GM19397 (cell line): ENCODE results near the gene MYO5B.
"Not testable (repeated sequence)": the region's sequence is repeated elsewhere in the genome, so short reads cannot be mapped to it uniquely, and the experiment has no call there.

Source experiments
- ATAC-seq: cut with Tn5 transposase; IDR thresholded peaks from one replicate; pipeline ENCODE4 v1.9.1; 2021; ENCODE audit warnings: mild to moderate bottlenecking, moderate library complexity; ENCODE audit not compliant: unreplicated experiment

MYO5B gene

DNA sequence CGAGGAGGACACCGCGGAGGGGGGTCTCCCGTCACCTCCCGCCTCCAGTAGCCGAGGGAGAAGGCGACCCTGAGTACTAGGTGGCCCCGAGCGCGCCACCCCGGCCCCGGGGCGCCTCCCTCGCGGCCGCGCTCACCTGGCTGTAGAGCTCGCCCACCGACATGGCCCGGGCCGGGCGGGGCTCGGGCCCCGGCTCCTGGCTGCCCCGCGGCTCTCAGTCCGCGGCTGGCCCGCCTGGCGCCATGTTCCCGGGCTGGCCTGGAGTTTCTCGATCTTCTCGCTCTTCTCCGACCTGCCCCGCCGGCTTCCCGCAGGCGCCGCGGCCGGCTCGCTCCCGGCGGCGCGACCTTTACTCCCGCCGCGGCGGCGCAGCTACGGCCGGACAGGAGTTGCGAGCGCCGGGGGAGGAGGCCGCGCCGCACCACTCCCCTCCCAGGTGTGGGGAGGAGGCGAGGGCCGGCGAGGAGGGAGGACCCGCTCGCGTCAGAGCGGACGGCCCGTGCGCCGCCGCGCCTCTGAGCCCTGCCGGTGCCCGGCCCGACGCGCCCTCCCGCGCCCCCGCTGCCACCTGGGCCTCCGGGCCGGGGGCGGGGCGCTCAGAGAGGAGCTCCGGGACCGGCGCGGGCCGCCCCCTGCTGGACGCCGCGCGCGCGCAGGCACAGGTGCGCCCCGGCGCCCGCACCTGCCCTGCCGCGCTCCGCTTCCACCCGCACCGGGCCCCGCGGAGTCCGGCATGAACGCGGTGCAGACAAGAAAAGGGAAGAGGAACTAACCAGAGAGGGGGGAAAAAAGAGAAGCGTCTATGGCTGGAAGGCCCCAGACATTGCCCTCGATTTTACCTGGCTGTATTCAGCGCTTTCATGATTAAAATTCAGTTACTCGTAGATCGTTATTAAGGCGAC lies at the start of gene MYO5B:
Gene MYO5B (minus strand): TSS at position 517 of the 902 bp plus-strand sequence. CDS start 354 bp downstream, at position 163.
- ATAC-seq, result peak; percentile 81

- not testable (repeated sequence) for ATAC-seq
Measured at GRCh38 chr18:50241768-50242167, 46.8 kb upstream of the MYO5B start.

DNA sequence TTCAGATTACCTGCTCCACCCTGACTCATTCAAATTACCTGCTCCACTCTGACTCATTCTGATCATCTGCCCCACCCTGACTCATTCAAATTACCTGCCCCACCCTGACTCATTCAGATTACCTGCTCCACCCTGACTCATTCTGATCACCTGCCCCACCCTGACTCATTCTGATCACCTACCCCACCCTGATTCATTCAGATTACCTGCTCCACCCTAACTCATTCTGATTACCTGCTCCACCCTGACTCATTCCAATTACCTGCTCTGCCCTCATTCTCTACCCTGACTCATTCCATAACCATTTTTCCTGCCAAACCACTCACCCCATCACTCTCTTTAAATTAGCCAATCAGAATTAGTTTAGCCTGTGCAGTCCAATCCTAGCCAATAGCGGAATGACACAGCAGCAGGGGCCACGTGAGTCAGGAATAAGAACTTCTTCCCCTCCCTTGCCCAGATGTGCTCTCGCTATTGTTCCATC lies 45.2 kb upstream of the MYO5B start:
- ATAC-seq, result no peak

DNA sequence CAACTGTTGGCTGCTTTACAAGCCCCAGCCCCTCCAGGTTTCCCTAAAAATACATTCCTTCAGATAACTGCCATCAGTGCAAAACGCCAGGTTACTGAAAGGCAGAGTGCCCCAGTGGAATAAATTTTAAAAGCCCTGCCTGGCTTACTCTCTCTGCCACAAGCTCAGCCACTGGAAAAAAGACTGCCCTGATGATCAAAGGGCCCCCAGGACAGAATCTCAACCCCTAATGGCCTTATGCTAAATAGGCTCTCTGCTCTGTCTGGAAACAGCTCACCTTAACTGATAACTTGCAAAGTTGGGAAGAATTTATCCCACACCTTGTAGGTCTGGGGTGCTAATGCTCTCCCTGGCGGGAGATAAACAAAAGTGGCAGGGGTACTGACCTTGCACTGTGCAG lies 37.5 kb upstream of the MYO5B start:
- no peak for ATAC-seq

- no peak for ATAC-seq
Measured at GRCh38 chr18:50231621-50232020, 36.7 kb upstream of the MYO5B start.

DNA sequence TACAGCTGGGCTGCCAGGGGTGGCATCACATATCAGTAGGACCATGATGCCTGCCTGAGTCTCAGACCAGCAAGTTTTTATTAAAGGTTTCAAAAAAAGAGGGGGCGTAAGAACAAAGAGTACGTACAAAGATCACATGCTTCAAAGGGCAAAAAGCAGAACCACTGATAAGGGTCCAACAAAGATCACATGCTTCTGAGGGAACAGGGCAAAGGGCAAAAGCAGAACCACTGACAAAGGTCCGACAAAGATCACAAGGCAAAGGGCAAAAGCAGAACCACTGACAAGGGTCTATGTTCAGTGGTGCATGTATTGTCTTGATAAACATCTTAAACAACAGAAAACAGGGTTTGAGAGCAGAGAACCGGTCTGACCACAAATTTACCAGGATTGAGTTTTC lies 25.3 kb upstream of the MYO5B start:
- not testable (repeated sequence) for ATAC-seq

DNA sequence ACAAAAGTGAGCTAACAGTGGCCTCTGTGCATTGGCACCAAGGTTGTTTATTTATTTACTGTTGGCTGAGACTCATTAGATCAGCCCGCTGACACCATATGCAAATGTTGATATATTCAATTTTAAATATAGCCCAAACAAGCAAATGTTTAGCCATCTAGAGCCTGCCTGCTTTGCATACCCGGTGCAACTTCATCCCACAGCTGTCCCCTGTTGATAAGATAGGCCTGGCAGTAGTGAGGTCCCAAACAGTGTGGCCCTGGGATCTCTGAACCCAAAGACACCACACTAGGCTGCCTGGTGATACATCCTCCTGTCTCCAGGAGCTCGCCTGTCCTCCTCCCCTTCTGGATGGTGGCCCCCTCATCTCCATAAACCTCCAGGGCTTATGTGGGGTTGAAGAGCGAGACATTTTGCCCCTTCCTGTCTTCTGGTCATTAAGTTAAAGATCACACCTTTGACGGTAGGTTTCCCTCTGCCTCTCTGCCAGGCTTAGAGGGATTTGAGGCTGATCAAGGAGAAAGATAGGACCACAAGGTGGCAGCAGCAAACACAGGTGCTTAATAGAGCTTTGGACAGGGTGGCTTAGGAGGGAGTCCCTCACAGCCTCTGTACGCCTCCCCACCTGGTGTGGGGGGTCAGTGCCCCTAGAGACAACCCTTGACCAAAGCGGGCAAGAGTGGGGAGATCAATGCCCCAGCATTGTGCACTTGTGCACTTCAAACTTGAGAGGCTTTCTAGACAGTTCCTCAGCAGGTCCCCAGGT lies 23.7 kb upstream of the MYO5B start:
- ATAC-seq, result no peak

DNA sequence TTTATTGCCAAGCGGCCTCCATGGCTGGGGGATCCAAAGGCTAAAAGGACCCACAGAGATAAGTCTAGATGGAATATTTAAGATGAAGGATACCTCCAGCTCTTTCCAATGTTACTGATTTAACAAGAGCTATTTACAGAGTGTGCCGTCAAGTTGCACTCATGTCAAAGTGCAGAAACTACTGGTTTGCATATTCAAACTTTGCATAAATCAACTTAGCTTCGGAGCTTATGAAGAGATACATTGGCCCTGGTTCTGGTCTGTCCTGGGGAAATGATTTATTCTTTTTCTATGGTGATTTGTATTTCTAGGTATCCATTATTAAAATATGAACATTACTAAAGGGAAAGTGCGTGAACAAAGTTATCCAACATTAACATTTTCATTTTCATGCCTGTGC lies 14.4 kb upstream of the MYO5B start:
- ATAC-seq, result no peak

DNA sequence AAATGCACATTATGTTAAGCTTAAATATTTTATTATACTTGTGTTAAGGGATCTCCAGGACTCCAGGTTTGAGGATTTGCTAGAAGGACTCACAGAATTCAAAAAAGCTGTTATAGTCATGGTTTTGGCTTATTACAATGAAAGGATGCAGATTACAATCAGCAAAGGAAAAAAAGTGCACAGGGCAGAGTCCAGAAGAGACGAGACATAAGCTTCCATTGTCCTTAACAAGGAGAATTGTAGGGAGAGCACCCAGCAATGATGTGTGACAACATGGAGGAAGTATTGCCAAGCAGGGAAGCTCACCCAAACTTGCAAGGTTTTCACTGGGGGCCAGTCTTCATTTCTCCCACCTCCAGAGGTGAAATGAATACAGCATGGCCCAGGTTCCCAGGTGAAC lies 12.8 kb upstream of the MYO5B start:
- no peak for ATAC-seq

GRCh38 chr18:50203801-50204604 lies 9.1 kb upstream of the MYO5B start:
- ATAC-seq, result no peak

GRCh38 chr18:50201476-50202018 lies 6.6 kb upstream of the MYO5B start:
- ATAC-seq, result no peak

DNA sequence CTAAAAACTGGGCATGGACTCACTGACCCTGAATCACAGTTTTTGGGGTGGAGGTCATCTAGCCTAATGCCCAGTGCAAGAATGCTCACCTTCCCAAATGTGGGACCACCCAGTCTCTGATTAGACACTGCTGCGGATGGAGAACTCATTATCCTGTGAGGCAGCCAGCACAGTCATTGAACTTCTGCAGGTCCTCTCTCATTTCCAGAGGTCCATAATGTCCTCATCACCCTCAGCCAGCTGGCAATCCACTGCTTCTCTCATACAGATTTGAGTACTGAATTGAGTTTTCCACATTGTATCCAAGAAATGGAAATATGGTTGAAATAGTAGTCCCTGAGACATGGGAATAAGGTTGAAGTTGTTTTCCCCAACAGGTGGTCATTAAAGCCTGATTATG lies 5.0 kb upstream of the MYO5B start:
- ATAC-seq, result no peak

GRCh38 chr18:50199346-50199855 lies 4.5 kb upstream of the MYO5B start:
- ATAC-seq, result no peak

DNA sequence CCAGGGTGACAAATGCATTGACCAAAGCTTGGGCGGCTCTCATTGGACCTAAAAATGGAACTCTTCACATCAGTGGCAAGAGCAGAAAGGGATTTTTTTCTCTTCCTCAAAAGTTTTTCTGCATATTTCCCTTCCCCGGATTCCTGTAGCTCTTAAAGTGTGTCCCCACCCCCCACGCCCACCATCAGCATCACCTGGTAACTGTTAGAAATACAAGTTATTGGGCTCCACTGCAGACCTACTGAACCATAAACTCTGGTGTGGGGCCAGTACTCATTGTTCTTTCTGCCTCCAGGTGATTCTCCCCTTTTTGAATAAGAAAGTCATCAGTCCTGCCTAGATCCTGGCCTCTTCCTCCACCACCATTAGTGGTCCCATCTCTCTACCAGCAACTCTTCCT lies 1.3 kb upstream of the MYO5B start:
- ATAC-seq, result no peak

DNA sequence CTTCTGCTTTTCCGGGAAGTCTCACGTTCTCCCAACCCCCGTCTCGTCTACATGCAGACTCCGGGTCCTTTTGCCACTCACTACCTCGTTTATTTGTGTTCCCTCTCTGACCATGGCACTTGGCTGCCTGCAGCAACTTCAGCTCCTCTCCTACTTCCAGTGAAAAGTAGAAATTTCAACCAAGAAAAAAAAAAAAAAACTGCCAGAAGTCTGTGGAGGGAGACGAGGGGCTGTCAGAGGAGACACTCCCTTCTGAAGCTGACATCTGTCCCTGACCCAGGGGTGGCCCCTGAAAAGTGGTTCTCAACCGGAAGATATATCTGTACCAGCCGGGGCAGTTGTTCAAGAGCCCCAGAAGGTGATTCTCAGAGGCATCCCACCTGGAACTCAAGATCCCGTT lies 742 bp upstream of the MYO5B start:
- no peak for ATAC-seq

GRCh38 chr18:50193796-50194630 lies 934 bp downstream of the MYO5B start:
- peak; percentile 10 for ATAC-seq

DNA sequence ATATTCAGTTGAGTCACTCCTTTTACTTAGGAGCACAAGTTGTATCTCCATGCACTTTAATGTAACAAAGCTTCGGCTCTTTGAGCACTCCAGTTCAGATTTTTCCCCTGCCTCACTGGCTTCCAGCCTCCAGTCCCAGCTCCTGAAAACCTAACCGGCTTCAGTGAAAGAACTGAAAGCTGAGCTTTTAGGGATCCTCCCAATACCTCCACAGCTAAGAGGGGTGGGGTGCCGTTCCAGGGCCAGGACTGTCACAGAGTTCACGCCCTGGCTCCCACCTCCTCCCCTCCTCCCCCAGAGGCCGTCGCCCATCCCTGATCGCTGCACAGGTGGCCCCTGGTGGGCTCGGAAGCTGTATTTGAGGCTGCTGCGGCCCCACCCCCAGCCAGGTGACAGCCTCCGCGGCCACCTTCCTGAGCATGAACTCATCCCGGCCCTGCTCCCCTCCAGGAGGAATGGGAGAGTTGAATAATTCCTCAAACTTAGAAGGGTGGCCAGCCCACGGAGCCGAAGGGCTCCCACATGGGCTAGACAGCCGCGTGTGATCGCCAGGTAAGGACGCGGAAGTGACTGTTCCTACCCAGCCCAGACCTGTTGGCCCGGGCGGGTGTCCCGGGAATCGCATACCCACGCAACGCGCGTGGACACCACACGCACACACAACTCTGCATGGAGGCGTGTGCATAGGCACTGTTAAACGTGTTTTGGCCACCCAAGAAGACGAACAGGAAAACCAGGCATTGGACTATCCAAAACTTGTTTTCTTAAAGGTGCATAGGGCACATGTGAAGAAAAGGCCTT lies 1.8 kb downstream of the MYO5B start:
- no peak for ATAC-seq

GRCh38 chr18:50190926-50191325 lies 4.0 kb downstream of the MYO5B start:
- no peak for ATAC-seq

- no peak for ATAC-seq
Measured at GRCh38 chr18:50190236-50190635, 4.7 kb downstream of the MYO5B start.
